A673 (cell line): ENCODE data around the gene RIC1. TPM values are rescaled to one million over a fixed set of nuclear protein-coding genes. Genes with fewer than 3 reads are reported as not detected.

ENCODE experiments used
- BruUV-seq: library from RNA; stranded (reverse); fragments of 400-500 nt; replicated peaks from 2 replicates; lab custom pipeline; 2021; lab: Mats Ljungman, UMichigan
- CTCF ChIA-PET: fragments of 300-600 bp; sonication (Branson Sonifier 250); formaldehyde crosslinking; loops from one replicate; lab custom pipeline; 2022; ENCODE audit warnings: antibody characterized with exemption; lab: Charles Lee
- POLR2A ChIA-PET: fragments of 300-600 bp; sonication (Branson Sonifier 250); formaldehyde crosslinking; loops from one replicate; lab custom pipeline; 2022; ENCODE audit warnings: antibody characterized with exemption; ENCODE audit not compliant: low non-redundant PET; lab: Charles Lee
- DNase-seq: peaks from one replicate; pipeline ENCODE4 v3.0.0-alpha.2; 2015; ENCODE audit warnings: low spot score
- H3K27ac ChIP-seq: fragments of 200-600 bp; sonication (generic); 2 replicates; pipeline ENCODE4 v1.5.1; 2016; ENCODE audit warnings: mixed run types, low read depth, mild to moderate bottlenecking, mixed read lengths, antibody characterized with exemption, low read length; ENCODE audit not compliant: poor library complexity, severe bottlenecking
- H3K27me3 ChIP-seq: fragments of 200-600 bp; sonication (generic); replicated peaks from 2 replicates; pipeline ENCODE4 v1.6.1; 2017; ENCODE audit warnings: mixed run types, low read depth, mild to moderate bottlenecking, mixed read lengths, antibody characterized with exemption, low read length; ENCODE audit not compliant: insufficient read depth, poor library complexity
- H3K36me3 ChIP-seq: fragments of 200-600 bp; sonication (generic); 2 replicates; pipeline ENCODE4 v1.6.1; 2016; ENCODE audit warnings: mixed run types, mild to moderate bottlenecking, mixed read lengths, antibody characterized with exemption, low read length; ENCODE audit not compliant: insufficient read depth, poor library complexity, severe bottlenecking
- H3K4me1 ChIP-seq: fragments of 200-600 bp; sonication (generic); 2 replicates; pipeline ENCODE4 v1.6.1; 2017; ENCODE audit warnings: mixed run types, mild to moderate bottlenecking, mixed read lengths, antibody characterized with exemption, low read length; ENCODE audit not compliant: insufficient read depth, poor library complexity, severe bottlenecking
- H3K4me3 ChIP-seq: fragments of 200-600 bp; sonication (generic); 2 replicates; pipeline ENCODE4 v1.5.1; 2016; ENCODE audit warnings: low read depth, mixed run types, mild to moderate bottlenecking, mixed read lengths, low read length; ENCODE audit not compliant: poor library complexity, severe bottlenecking
- H3K9me3 ChIP-seq: fragments of 200-600 bp; sonication (generic); 2 replicates; pipeline ENCODE4 v1.6.1; 2016; ENCODE audit warnings: mixed run types, low read depth, mild to moderate bottlenecking, mixed read lengths, antibody characterized with exemption, low read length; ENCODE audit not compliant: poor library complexity, severe bottlenecking
- CTCF ChIP-seq: fragments of 300-800, 200-600 bp; sonication (generic); conservative IDR thresholded peaks from 2 replicates; pipeline ENCODE4 v1.5.1; 2017; ENCODE audit warnings: low read depth, mild to moderate bottlenecking, antibody characterized with exemption, low read length, moderate library complexity, mixed read lengths
- EZH2 ChIP-seq: fragments of 200-600 bp; sonication (generic); IDR thresholded peaks from 2 replicates; pipeline ENCODE4 v1.6.1; 2017; ENCODE audit warnings: borderline replicate concordance, low read depth, mild to moderate bottlenecking, mixed read lengths, antibody characterized with exemption, low read length; ENCODE audit not compliant: poor library complexity, severe bottlenecking
- intact Hi-C: fragments of 100-400 bp; cut with micrococcal nuclease; formaldehyde crosslinking; loops from one replicate; pipeline ENCODE4 v1.10.0; 2022; ENCODE audit not compliant: unreplicated experiment
- total RNA-seq: library from RNA; stranded (reverse); gene quantifications from 2 replicates; pipeline ENCODE4 v1.2.3, GENCODE V29; 2021

RIC1 gene
- total RNA-seq, 1 experiment from 2014 or later: 23.3 TPM

- intact Hi-C loops: no loop called here
- CTCF ChIA-PET: no interaction called here
Measured at GRCh38 chr9:5784526-5785315, 155.8 kb downstream of the RIC1 start.

GRCh38 chr9:5786370-5787127 is 157.6 kb downstream of the RIC1 start:
- Histone ChIP-seq H3K27ac (no peak overlapping the region), H3K4me1 (no peaks in the 10 kb centered on the region), H3K4me3 (no peak overlapping the region), H3K36me3 (no peaks in the 10 kb centered on the region), H3K27me3 (no peaks in the 10 kb centered on the region), H3K9me3 (no peaks in the 10 kb centered on the region)
- CTCF ChIA-PET: no interaction called here
- intact Hi-C loops: no loop called here
- no TSS peak for BruUV-seq
- no peak for DNase-seq
- TF ChIP-seq CTCF (no peak), EZH2 (no peak)
- POLR2A ChIA-PET: interaction anchor here (0.6 kb wide), 1 partner anchor 83 kb away, joined by 3 read pairs; no protein-coding TSS in a partner anchor

More at GRCh38 chr9:5784526-5785315, 155.8 kb downstream of the RIC1 start:
- H3K4me1 ChIP-seq: no peaks in the 10 kb centered on the region
- H3K9me3 ChIP-seq: no peaks in the 10 kb centered on the region
- H3K27me3 ChIP-seq: no peaks in the 10 kb centered on the region
- TF ChIP-seq EZH2: no peak
- TF ChIP-seq CTCF: no peak
- BruUV-seq: no TSS peak
- H3K4me3 ChIP-seq: no peak overlapping the region
- DNase-seq: no peak
- H3K36me3 ChIP-seq: no peaks in the 10 kb centered on the region
- H3K27ac ChIP-seq: no peak overlapping the region
- POLR2A ChIA-PET: no interaction called here

GRCh38 chr9:5787220-5787619 is 158.3 kb downstream of the RIC1 start:
- CTCF ChIA-PET: no interaction called here
- BruUV-seq: no TSS peak
- intact Hi-C loops: no loop called here

More at GRCh38 chr9:5787220-5787619, 158.3 kb downstream of the RIC1 start:
- Histone ChIP-seq H3K36me3 (no peaks in the 10 kb centered on the region), H3K4me3 (no peak overlapping the region), H3K27me3 (no peaks in the 10 kb centered on the region), H3K4me1 (no peaks in the 10 kb centered on the region), H3K27ac (no peak overlapping the region), H3K9me3 (no peaks in the 10 kb centered on the region)
- TF ChIP-seq EZH2: no peak
- TF ChIP-seq CTCF: no peak
- POLR2A ChIA-PET: no interaction called here
- DNase-seq: no peak
